Keratinocyte (primary cell): Measurements from ENCODE around the gene ABHD16A. TPM values are rescaled to one million over a fixed set of nuclear protein-coding genes. Genes with fewer than 3 reads are reported as not detected.

Source experiments
- DNase-seq: peaks from one replicate; pipeline ENCODE4 v3.0.0-alpha.2; 2011; ENCODE audit warnings: low read depth, missing footprints, low spot score
- FAIRE-seq: peaks from 2 replicates; lab custom pipeline; 2011; peaks lifted over from hg19 to GRCh38; lab: Jason Lieb, UNC
- H2AFZ ChIP-seq: 2 replicates; pipeline ENCODE4 v1.6.0; 2012; ENCODE audit warnings: low read length, control low read depth, inconsistent platforms; ENCODE audit not compliant: control insufficient read depth
- H3K27ac ChIP-seq: 2 replicates; pipeline ENCODE4 v1.5.1; 2011; ENCODE audit warnings: low read length; ENCODE audit not compliant: control insufficient read depth, insufficient read depth
- H3K27me3 ChIP-seq: 3 replicates; pipeline ENCODE4 v1.6.0; 2011; ENCODE audit warnings: low read length; ENCODE audit not compliant: control insufficient read depth, insufficient read depth; ENCODE audit errors: extremely low read depth
- H3K36me3 ChIP-seq, 2 experiments: 2 replicates in 1 of 2; 3 replicates in 1 of 2; pipeline ENCODE4 v1.5.1; 2011; ENCODE audit warnings: low read length in 2 of 2, mild to moderate bottlenecking in 1 of 2; ENCODE audit not compliant: control insufficient read depth in 2 of 2, insufficient read depth in 2 of 2; ENCODE audit errors: extremely low read depth in 1 of 2
- H3K4me1 ChIP-seq: 3 replicates; pipeline ENCODE4 v1.5.1; 2011; ENCODE audit warnings: low read length; ENCODE audit not compliant: control insufficient read depth, insufficient read depth; ENCODE audit errors: extremely low read depth
- H3K4me2 ChIP-seq: 3 replicates; pipeline ENCODE4 v1.6.0; 2011; ENCODE audit warnings: low read depth, low read length; ENCODE audit not compliant: control insufficient read depth, insufficient read depth; ENCODE audit errors: extremely low read depth
- H3K4me3 ChIP-seq, 3 experiments: fragments of 200-600 bp in 1 of 3; sonication (generic) in 1 of 3; 2 replicates in 2 of 3; 3 replicates in 1 of 3; pipeline ENCODE4 v1.5.1; 2011 to 2016; ENCODE audit warnings: low read length in 3 of 3, mild to moderate bottlenecking in 3 of 3, control low read depth in 2 of 3, inconsistent platforms in 1 of 3, low read depth in 1 of 3, mixed read lengths in 1 of 3, mixed run types in 1 of 3, moderate library complexity in 1 of 3; ENCODE audit not compliant: control insufficient read depth in 2 of 3, insufficient read depth in 2 of 3; ENCODE audit errors: extremely low read depth in 1 of 3
- H3K79me2 ChIP-seq: 2 replicates; pipeline ENCODE4 v1.6.0; 2012; ENCODE audit warnings: low read length; ENCODE audit not compliant: control insufficient read depth, insufficient read depth
- H3K9ac ChIP-seq: 3 replicates; pipeline ENCODE4 v1.6.0; 2011; ENCODE audit warnings: low read length; ENCODE audit not compliant: control insufficient read depth, insufficient read depth; ENCODE audit errors: extremely low read depth
- H3K9me1 ChIP-seq: 3 replicates; pipeline ENCODE4 v1.6.0; 2011; ENCODE audit warnings: low read length; ENCODE audit not compliant: control insufficient read depth, insufficient read depth; ENCODE audit errors: extremely low read depth
- H3K9me3 ChIP-seq: 2 replicates; pipeline ENCODE4 v1.5.1; 2012; ENCODE audit warnings: low read depth, low read length; ENCODE audit not compliant: control insufficient read depth
- H4K20me1 ChIP-seq: 3 replicates; pipeline ENCODE4 v1.6.0; 2011; ENCODE audit warnings: low read length; ENCODE audit not compliant: control insufficient read depth, insufficient read depth; ENCODE audit errors: extremely low read depth
- EZH2 ChIP-seq: IDR thresholded peaks from one replicate; pipeline ENCODE4 v1.6.1; 2012; ENCODE audit warnings: inconsistent platforms, mild to moderate bottlenecking, low read length, moderate library complexity
- dilution Hi-C: fragments of 300-500 bp; cut with MboI; formaldehyde crosslinking; loops from one replicate; pipeline ENCODE4 v1.7.0; 2020; ENCODE audit warnings: low sequenced_read_pairs; ENCODE audit not compliant: extremely low pct_ligation_motif_present
- polyA plus RNA-seq, 5 experiments: library from polyadenylated mRNA; depleted of rRNA in 3 of 5; stranded (reverse) in 3 of 5; stranded (forward) in 1 of 5; unstranded in 1 of 5; fragments of >200 nt; gene quantifications; 1 replicate in 1 of 5; 2 replicates in 3 of 5; 3 replicates in 1 of 5; pipeline versions ENCODE4 v1.2.1 to v1.2.3, GENCODE V29; 2011 to 2012; ENCODE audit warnings: missing spikeins in 2 of 5, low read depth in 1 of 5, low replicate concordance in 1 of 5
- TF ChIP-seq, protein P1 (sequence below), 3 experiments: IDR thresholded peaks in 1 of 3; conservative IDR thresholded peaks in 1 of 3; optimal IDR thresholded peaks in 1 of 3; 2 replicates in 2 of 3; 3 replicates in 1 of 3; pipeline versions ENCODE3 to v1.5.1; 2011; ENCODE audit warnings: low read length in 3 of 3, mild to moderate bottlenecking in 3 of 3, moderate library complexity in 2 of 3, control low read depth in 1 of 3, inconsistent platforms in 1 of 3; ENCODE audit not compliant: insufficient read depth in 2 of 3; ENCODE audit errors: extremely low read depth in 1 of 3

The ABHD16A gene
- polyA plus RNA-seq, 1 donor (not counting 4 experiments of a cell fraction or from before 2014, with no cell fraction given): 21.8 TPM

DNA sequence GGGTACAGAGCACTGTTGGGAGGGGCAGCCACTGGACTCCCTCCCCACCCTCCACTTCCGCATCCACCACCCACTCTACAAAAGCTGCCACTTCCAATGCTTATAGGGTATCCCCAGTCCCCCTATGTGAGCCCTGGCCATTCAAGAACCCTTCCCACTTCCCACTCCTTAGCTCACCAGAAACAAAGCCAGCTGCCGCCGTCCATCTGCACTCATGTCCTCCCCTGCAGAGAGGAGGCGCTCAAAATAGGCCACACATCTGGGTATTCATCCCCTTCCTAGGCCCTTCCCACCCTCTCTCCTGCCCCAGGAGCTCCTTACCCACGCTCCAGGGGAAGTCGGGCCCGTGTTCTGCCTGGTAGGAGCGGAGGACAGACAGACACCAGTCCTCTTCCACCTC, 15.8 kb downstream of the ABHD16A start:
- Histone ChIP-seq H3K4me2 (no peak overlapping the region), H3K4me3 (no peak overlapping the region), H3K27ac (no peak overlapping the region), H3K9me1 (no peaks in the 10 kb centered on the region), H3K36me3 (peaks cover 7 to 41% of the 10 kb centered on the region in 2 experiments), H2AFZ (no peak overlapping the region), H3K79me2 (no peaks in the 10 kb centered on the region), H3K27me3 (no peaks in the 10 kb centered on the region), H3K9ac (no peak overlapping the region), H3K4me1 (no peaks in the 10 kb centered on the region), H4K20me1 (no peaks in the 10 kb centered on the region), H3K9me3 (no peaks in the 10 kb centered on the region)
- dilution Hi-C loops: no loop called here
- no peak for FAIRE-seq
- no peak for DNase-seq
- TF ChIP-seq, protein P1, sequence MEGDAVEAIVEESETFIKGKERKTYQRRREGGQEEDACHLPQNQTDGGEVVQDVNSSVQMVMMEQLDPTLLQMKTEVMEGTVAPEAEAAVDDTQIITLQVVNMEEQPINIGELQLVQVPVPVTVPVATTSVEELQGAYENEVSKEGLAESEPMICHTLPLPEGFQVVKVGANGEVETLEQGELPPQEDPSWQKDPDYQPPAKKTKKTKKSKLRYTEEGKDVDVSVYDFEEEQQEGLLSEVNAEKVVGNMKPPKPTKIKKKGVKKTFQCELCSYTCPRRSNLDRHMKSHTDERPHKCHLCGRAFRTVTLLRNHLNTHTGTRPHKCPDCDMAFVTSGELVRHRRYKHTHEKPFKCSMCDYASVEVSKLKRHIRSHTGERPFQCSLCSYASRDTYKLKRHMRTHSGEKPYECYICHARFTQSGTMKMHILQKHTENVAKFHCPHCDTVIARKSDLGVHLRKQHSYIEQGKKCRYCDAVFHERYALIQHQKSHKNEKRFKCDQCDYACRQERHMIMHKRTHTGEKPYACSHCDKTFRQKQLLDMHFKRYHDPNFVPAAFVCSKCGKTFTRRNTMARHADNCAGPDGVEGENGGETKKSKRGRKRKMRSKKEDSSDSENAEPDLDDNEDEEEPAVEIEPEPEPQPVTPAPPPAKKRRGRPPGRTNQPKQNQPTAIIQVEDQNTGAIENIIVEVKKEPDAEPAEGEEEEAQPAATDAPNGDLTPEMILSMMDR (optimal IDR thresholded peaks at IDR 0.05 in 1 of 3, IDR thresholded peaks at IDR 0.05 in 1 of 3, conservative IDR thresholded peaks at IDR 0.05 in 1 of 3; ENCODE audit: extremely low read depth in 1 of 3, insufficient read depth in 2 of 3, low read length in 3 of 3): no peak
- no peak for TF ChIP-seq EZH2

DNA sequence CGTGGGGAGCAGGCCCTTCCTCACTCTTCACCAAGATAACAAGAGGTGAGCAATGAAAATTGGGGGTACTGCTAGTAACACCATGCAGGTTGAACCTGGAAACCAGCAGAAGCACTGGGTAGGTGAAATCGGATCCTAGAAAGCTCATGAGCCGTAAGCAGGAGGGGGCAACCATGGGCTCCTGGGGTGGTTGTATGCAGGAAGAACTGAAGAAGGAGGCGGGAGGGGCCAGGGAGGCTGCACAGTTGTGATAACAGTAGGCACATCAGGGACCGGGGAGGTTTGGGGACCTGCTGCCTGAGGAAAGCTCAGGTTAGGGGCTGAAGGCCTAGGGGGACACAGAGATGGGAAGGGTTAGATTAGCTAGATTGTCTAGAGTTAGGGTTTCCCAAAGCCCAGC, 16.6 kb downstream of the ABHD16A start:
- no peak for FAIRE-seq
- TF ChIP-seq, protein P1 (optimal IDR thresholded peaks at IDR 0.05 in 1 of 3, IDR thresholded peaks at IDR 0.05 in 1 of 3, conservative IDR thresholded peaks at IDR 0.05 in 1 of 3; ENCODE audit: extremely low read depth in 1 of 3, insufficient read depth in 2 of 3, low read length in 3 of 3): no peak
- TF ChIP-seq EZH2: no peak
- H3K36me3 ChIP-seq: peaks cover 7 to 38% of the 10 kb centered on the region in 2 experiments
- H3K4me1 ChIP-seq: peaks cover 3% of the 10 kb centered on the region
- no peaks in the 10 kb centered on the region for H3K79me2 ChIP-seq
- no peak overlapping the region for H2AFZ ChIP-seq
- no peaks in the 10 kb centered on the region for H3K9me1 ChIP-seq
- no peak overlapping the region for H3K27ac ChIP-seq
- no peak overlapping the region for H3K4me3 ChIP-seq
- H3K4me2 ChIP-seq: no peak overlapping the region
- dilution Hi-C loops: no loop called here
- H3K27me3 ChIP-seq: no peaks in the 10 kb centered on the region
- no peaks in the 10 kb centered on the region for H4K20me1 ChIP-seq
- H3K9me3 ChIP-seq: no peaks in the 10 kb centered on the region
- no peak overlapping the region for H3K9ac ChIP-seq
- no peak for DNase-seq
